GM20000 (cell line): ENCODE measurements around the gene FREY1.
"Not testable (repeated sequence)": the region's sequence is repeated elsewhere in the genome, so short reads cannot be mapped to it uniquely, and the experiment has no call there.

Experiments
- DNase-seq: peaks from one replicate; pipeline ENCODE4 v3.0.0; 2012; ENCODE audit warnings: low spot score
- CTCF ChIP-seq: IDR thresholded peaks from 2 replicates; pipeline ENCODE4 v1.5.1; 2012; ENCODE audit warnings: mild to moderate bottlenecking, control low read depth; ENCODE audit errors: extremely low read depth, missing control alignments

The FREY1 gene

GRCh38 chr11:45902452-45903380 is 4.4 kb downstream of the FREY1 start:
- TF ChIP-seq CTCF: no peak
- DNase-seq: no peak

GRCh38 chr11:45901626-45902025 is 5.4 kb downstream of the FREY1 start:
- no peak for DNase-seq
- TF ChIP-seq CTCF: no peak

GRCh38 chr11:45900916-45901617 is 6.0 kb downstream of the FREY1 start:
- TF ChIP-seq CTCF: no peak
- no peak for DNase-seq

GRCh38 chr11:45900175-45900800 is 6.8 kb downstream of the FREY1 start:
- DNase-seq: not testable (repeated sequence)

- TF ChIP-seq CTCF: no peak
- DNase-seq: peak; percentile 90
Measured at GRCh38 chr11:45899448-45900174, 7.5 kb downstream of the FREY1 start.

- DNase-seq: no peak
- no peak for TF ChIP-seq CTCF
Measured at GRCh38 chr11:45899086-45899447, 8.0 kb downstream of the FREY1 start.

- no peak for TF ChIP-seq CTCF
- no peak for DNase-seq
Measured at GRCh38 chr11:45897556-45897955, 9.5 kb downstream of the FREY1 start.
